Smooth muscle cell (in vitro differentiated cells): ENCODE results near the gene KCNH1. TPM values are rescaled to one million over a fixed set of nuclear protein-coding genes. Genes with fewer than 3 reads are reported as not detected.

Source experiments
- DNase-seq: peaks from one replicate; lab custom pipeline; 2025; ENCODE audit not compliant: unreplicated experiment; lab: John Stamatoyannopoulos, UW
- H2AFZ ChIP-seq: fragments of 200-600 bp; sonication (generic); 2 replicates; pipeline ENCODE4 v1.6.0; 2016; ENCODE audit warnings: antibody characterized with exemption, low read depth, mild to moderate bottlenecking
- H3F3A ChIP-seq: fragments of 200-600 bp; sonication (generic); 2 replicates; pipeline ENCODE4 v1.6.0; 2017; ENCODE audit warnings: antibody characterized with exemption, low read depth
- H3K27ac ChIP-seq: fragments of 200-600 bp; sonication (generic); 2 replicates; pipeline ENCODE4 v1.5.1; 2016; ENCODE audit warnings: low read depth, mild to moderate bottlenecking
- H3K27me3 ChIP-seq: fragments of 200-600 bp; sonication (generic); 2 replicates; pipeline ENCODE4 v1.6.1; 2016; ENCODE audit warnings: low read depth, mild to moderate bottlenecking
- H3K36me3 ChIP-seq: fragments of 200-600 bp; sonication (generic); 2 replicates; pipeline ENCODE4 v1.5.1; 2016; ENCODE audit warnings: low read depth
- H3K4me1 ChIP-seq: fragments of 200-600 bp; sonication (generic); 2 replicates; pipeline ENCODE4 v1.5.1; 2016; ENCODE audit warnings: low read depth
- H3K4me2 ChIP-seq: fragments of 200-600 bp; sonication (generic); 2 replicates; pipeline ENCODE4 v1.6.0; 2016; ENCODE audit warnings: mild to moderate bottlenecking
- H3K4me3 ChIP-seq: fragments of 200-600 bp; sonication (generic); 2 replicates; pipeline ENCODE4 v1.5.1; 2016; ENCODE audit warnings: mild to moderate bottlenecking
- H3K79me2 ChIP-seq: fragments of 200-600 bp; sonication (generic); 2 replicates; pipeline ENCODE4 v1.6.0; 2016; ENCODE audit warnings: low read depth, mild to moderate bottlenecking
- H3K9ac ChIP-seq: fragments of 200-600 bp; sonication (generic); 2 replicates; pipeline ENCODE4 v1.6.0; 2016; ENCODE audit warnings: low read depth
- H3K9me3 ChIP-seq: fragments of 200-600 bp; sonication (generic); replicated peaks from 2 replicates; pipeline ENCODE4 v1.5.1; 2016; ENCODE audit warnings: low read depth
- H4K20me1 ChIP-seq: fragments of 200-600 bp; sonication (generic); 2 replicates; pipeline ENCODE4 v1.6.0; 2016; ENCODE audit warnings: low read depth
- WGBS: methylation state at CpG from one replicate; pipeline ENCODE4 v1.1.7; 2016; ENCODE audit warnings: low lambda C conversion rate; 5-methylcytosine and 5-hydroxymethylcytosine counted together
- polyA plus RNA-seq: library from polyadenylated mRNA; unstranded; fragments of >200 nt; fragmentation: Nextera tagmentation; extraction: Ambion mirVana; gene quantifications from 2 replicates; pipeline ENCODE4 v1.2.1, GENCODE V29; 2016
- total RNA-seq: library from RNA; depleted of rRNA; stranded (reverse); fragments of >200 nt; gene quantifications from 2 replicates; pipeline ENCODE4 v1.2.3, GENCODE V29; 2014
- TF ChIP-seq, protein P1 (sequence below): fragments of 200-600 bp; sonication (generic); IDR thresholded peaks from 2 replicates; pipeline ENCODE4 v1.5.1; 2017; ENCODE audit warnings: borderline replicate concordance, mild to moderate bottlenecking, antibody characterized with exemption; ENCODE audit not compliant: insufficient read depth, poor library complexity, severe bottlenecking

KCNH1 gene
- total and polyA plus RNA-seq, 2 experiments from 2014 or later, result 0.30 to 1.9 TPM

DNA sequence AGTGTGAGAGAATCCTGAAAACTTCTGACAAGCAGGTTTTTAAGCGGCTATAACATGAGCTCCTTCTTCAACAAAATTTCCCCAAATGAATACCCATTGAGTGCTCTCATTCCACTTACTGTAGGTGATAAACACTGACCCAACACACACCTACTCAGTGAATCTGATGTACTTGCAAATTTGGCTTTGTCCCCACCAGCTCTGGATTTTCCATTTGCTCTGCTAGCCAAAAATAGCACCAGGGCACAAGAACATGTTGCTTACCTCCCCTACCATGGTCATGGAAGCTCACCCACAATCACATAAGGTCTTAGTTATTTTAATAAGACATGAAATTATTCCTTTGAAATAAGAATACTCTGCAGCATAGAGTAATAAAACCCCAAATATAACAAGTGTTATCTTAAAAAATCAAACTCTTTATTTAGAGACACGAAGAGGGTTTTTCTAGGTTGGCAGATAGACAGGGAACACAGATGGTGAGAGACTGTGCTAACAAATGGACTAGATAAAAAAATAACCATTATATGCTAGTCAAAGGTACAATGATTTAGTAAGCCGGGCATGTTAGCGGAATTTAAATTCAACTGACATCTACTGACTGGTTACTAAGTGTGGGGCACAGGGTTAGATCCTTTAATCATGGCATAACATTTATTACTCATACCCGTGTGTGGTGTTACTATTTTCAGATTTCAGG lies 291.9 kb downstream of the KCNH1 start:
- H3K9ac ChIP-seq, result no peak overlapping the region
- H3K27me3 ChIP-seq, result peaks cover 4% of the 10 kb centered on the region
- H3K36me3 ChIP-seq, result no peaks in the 10 kb centered on the region
- no peaks in the 10 kb centered on the region for H3F3A ChIP-seq
- H4K20me1 ChIP-seq, result no peaks in the 10 kb centered on the region
- H3K9me3 ChIP-seq, result no peaks in the 10 kb centered on the region
- H3K4me3 ChIP-seq, result no peak overlapping the region
- 86% methylated on average over 5 of the region's 5 CpGs for WGBS
- H3K27ac ChIP-seq, result no peak overlapping the region
- DNase-seq, result no peak
- H3K79me2 ChIP-seq, result no peaks in the 10 kb centered on the region
- H3K4me2 ChIP-seq, result no peak overlapping the region
- TF ChIP-seq, protein P1, sequence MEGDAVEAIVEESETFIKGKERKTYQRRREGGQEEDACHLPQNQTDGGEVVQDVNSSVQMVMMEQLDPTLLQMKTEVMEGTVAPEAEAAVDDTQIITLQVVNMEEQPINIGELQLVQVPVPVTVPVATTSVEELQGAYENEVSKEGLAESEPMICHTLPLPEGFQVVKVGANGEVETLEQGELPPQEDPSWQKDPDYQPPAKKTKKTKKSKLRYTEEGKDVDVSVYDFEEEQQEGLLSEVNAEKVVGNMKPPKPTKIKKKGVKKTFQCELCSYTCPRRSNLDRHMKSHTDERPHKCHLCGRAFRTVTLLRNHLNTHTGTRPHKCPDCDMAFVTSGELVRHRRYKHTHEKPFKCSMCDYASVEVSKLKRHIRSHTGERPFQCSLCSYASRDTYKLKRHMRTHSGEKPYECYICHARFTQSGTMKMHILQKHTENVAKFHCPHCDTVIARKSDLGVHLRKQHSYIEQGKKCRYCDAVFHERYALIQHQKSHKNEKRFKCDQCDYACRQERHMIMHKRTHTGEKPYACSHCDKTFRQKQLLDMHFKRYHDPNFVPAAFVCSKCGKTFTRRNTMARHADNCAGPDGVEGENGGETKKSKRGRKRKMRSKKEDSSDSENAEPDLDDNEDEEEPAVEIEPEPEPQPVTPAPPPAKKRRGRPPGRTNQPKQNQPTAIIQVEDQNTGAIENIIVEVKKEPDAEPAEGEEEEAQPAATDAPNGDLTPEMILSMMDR, result no peak
- no peak overlapping the region for H2AFZ ChIP-seq
- no peaks in the 10 kb centered on the region for H3K4me1 ChIP-seq

DNA sequence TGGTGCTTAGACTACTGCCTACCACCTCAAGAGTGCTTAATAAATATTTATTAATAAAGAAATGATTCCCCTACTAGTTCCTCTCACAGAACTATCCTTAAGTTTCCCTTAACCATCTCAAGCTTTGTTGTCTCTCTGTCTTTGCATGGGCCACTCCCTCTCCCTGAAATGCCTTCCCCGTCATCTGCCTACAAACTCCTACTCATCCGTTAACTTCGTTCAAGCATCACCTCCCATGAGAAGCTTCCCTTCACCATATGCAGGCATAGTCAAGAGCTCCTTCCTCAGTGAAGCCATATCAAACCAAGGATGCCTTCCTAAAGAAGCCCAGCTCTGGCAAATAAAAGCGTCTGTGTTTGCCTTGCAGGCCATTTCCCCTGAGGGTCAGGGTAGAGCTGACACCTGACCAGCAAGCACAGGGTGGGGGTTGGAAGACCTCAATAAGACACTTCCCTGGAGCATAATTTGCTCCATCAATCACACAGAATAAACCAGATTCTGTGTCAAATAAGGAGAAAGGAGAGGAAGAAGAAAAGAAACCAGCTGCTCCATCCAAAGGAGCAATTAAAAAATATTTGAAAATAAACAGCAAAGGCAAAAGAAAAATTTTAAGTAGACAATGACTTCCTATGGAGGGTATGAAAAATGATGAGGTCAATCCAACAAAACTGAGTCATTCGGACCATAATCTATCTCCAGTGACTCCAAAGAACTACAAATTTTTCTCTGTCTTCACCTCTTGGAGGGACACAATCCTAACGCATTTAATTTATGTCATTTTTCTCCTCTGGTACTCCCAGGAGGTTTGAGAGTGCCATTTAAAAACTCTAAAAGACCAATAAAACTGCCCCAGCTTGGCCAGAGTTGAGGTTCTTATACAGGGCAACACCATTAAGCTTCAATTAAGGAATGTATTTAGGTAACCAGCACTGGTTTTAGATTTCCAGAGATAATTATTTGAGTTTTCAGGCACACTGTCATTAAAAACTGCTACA lies 303.6 kb downstream of the KCNH1 start:
- Histone ChIP-seq H3K4me1 (no peaks in the 10 kb centered on the region), H3F3A (no peaks in the 10 kb centered on the region), H4K20me1 (no peaks in the 10 kb centered on the region), H3K4me2 (no peak overlapping the region), H3K27ac (no peak overlapping the region), H3K79me2 (no peaks in the 10 kb centered on the region), H3K9ac (no peak overlapping the region), H3K4me3 (no peak overlapping the region), H3K36me3 (no peaks in the 10 kb centered on the region), H3K9me3 (no peaks in the 10 kb centered on the region), H2AFZ (no peak overlapping the region), H3K27me3 (no peaks in the 10 kb centered on the region)
- no peak for DNase-seq
- TF ChIP-seq, protein P1, result no peak
- 79% methylated on average over 6 of the region's 6 CpGs for WGBS

DNA sequence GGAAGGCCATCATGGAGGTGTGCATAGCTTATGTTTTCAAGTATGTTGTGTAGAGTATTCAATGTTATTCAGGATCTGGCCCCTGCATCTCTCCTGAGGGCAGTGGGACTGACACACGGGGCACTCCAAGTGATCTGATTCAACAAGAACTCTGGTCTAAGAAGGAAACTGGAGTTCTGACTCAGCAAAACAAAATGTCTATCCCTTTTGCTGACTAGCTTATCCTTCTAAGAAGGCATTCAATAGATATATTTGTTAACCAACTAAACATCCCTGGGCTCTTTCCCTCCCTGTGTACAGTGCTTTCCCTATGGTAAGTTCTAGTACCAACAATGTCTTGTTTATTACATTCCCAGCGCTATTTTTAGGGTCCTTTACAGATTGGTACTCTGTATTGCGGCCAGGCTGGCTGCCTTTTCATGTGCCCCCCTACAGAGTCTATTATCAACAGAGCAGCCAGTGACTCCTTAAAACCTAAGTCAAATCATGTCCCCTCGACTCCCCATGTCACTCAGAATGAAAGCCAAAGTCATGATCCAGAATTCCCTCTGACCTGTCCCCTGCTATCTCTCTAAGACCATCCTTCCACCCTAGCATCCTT lies 304.9 kb downstream of the KCNH1 start:
- no peak overlapping the region for H3K9ac ChIP-seq
- H2AFZ ChIP-seq, result no peak overlapping the region
- H3F3A ChIP-seq, result no peaks in the 10 kb centered on the region
- TF ChIP-seq, protein P1, result no peak
- H3K79me2 ChIP-seq, result no peaks in the 10 kb centered on the region
- H3K9me3 ChIP-seq, result no peaks in the 10 kb centered on the region
- no peak for DNase-seq
- H4K20me1 ChIP-seq, result no peaks in the 10 kb centered on the region
- H3K36me3 ChIP-seq, result no peaks in the 10 kb centered on the region
- H3K4me3 ChIP-seq, result no peak overlapping the region
- no peaks in the 10 kb centered on the region for H3K27me3 ChIP-seq
- no peaks in the 10 kb centered on the region for H3K4me1 ChIP-seq
- H3K4me2 ChIP-seq, result no peak overlapping the region
- WGBS, result 82% methylated on average over 4 of the region's 4 CpGs
- no peak overlapping the region for H3K27ac ChIP-seq
